Transverse colon (tissue), 4 donors: ENCODE data around the gene ATE1. TPM values are rescaled to one million over a fixed set of nuclear protein-coding genes. Genes with fewer than 3 reads are reported as not detected.
"Not testable (repeated sequence)": the region's sequence is repeated elsewhere in the genome, so short reads cannot be mapped to it uniquely, and the experiment has no call there.

Source experiments
- DNase-seq: peaks from one replicate; pipeline ENCODE4 v3.0.0-alpha.2; 2019
- H3K27ac ChIP-seq, 4 donors: fragments of 200-600 bp; sonication (generic); 2 replicates each; pipeline ENCODE4 v1.5.1; 2016 to 2018; ENCODE audit warnings: inconsistent platforms in 4 of 4
- H3K27me3 ChIP-seq: fragments of 200-600 bp; sonication (generic); 2 replicates; pipeline ENCODE4 v1.5.1; 2017; ENCODE audit warnings: inconsistent platforms
- H3K36me3 ChIP-seq, 4 donors: fragments of 200-600 bp; sonication (generic); 2 replicates each; pipeline ENCODE4 v1.5.1; 2017 to 2019; ENCODE audit warnings: inconsistent platforms in 4 of 4
- H3K4me1 ChIP-seq, 4 donors: fragments of 200-600 bp; sonication (generic); 2 replicates each; pipeline ENCODE4 v1.5.1; 2017 to 2020; ENCODE audit warnings: inconsistent platforms in 4 of 4
- H3K4me3 ChIP-seq, 4 donors: fragments of 200-600 bp; sonication (generic); 1 replicate in 1 of 4; 2 replicates in 3 of 4; pipeline versions ENCODE4 v1.5.1 to v1.6.1; 2017 to 2019; ENCODE audit warnings: inconsistent platforms in 4 of 4
- H3K9me3 ChIP-seq, 2 donors: fragments of 200-600 bp; sonication (generic); 2 replicates each; pipeline ENCODE4 v1.5.1; 2017 to 2019; ENCODE audit warnings: inconsistent platforms in 2 of 2
- EP300 ChIP-seq: sonication (generic); formaldehyde crosslinking; IDR thresholded peaks from one replicate; pipeline ENCODE4 v1.6.1; 2017; ENCODE audit warnings: antibody characterized with exemption, low read depth
- POLR2A ChIP-seq: fragments of 450-650 bp; IDR thresholded peaks from one replicate; pipeline ENCODE4 v1.6.1; 2016; ENCODE audit warnings: antibody characterized with exemption, mild to moderate bottlenecking, moderate library complexity
- POLR2AphosphoS5 ChIP-seq, 3 donors: sonication (generic); formaldehyde crosslinking; IDR thresholded peaks; one replicate each; pipeline ENCODE4 v1.6.1; 2016; ENCODE audit warnings: antibody characterized with exemption in 3 of 3
- WGBS, 2 donors: methylation state at CpG; one replicate each; pipeline ENCODE4 v1.1.5; 2018; ENCODE audit warnings: low coverage in 1 of 2; 5-methylcytosine and 5-hydroxymethylcytosine counted together
- in situ Hi-C, 4 donors: fragments of 200-750 bp; cut with MboI; loops; one replicate each; pipeline versions ENCODE4 v1.15.0 to v1.15.1; 2017; ENCODE audit warnings: low sequenced_read_pairs in 3 of 4, low pct_ligation_motif_present in 1 of 4, low pct_unique_long_range_greater_than_20kb in 1 of 4
- intact Hi-C: fragments of 100-400 bp; cut with DNase I; formaldehyde crosslinking; loops from one replicate; pipeline ENCODE4 v1.15.1; 2023; ENCODE audit warnings: low total_unique reads
- total RNA-seq, 4 donors: library from RNA; depleted of rRNA; stranded (reverse); fragments of >200 nt; gene quantifications; one replicate each; pipeline ENCODE4 v1.1.0, GENCODE V29; 2016
- TF ChIP-seq, protein P1 (sequence below), 5 experiments: fragments of 200-600 bp in 3 of 5; fragments of 450-650 bp in 2 of 5; sonication (generic) in 3 of 5; IDR thresholded peaks; 1 replicate in 2 of 5; 2 replicates in 3 of 5; pipeline ENCODE4 v1.5.1; 2016 to 2017; ENCODE audit warnings: antibody characterized with exemption in 5 of 5, inconsistent platforms in 3 of 5, mild to moderate bottlenecking in 2 of 5, moderate library complexity in 1 of 5

ATE1 gene
- total RNA-seq, 4 donors from 2014 or later, result 25.3 to 1,446 (median 31.4) TPM

DNA sequence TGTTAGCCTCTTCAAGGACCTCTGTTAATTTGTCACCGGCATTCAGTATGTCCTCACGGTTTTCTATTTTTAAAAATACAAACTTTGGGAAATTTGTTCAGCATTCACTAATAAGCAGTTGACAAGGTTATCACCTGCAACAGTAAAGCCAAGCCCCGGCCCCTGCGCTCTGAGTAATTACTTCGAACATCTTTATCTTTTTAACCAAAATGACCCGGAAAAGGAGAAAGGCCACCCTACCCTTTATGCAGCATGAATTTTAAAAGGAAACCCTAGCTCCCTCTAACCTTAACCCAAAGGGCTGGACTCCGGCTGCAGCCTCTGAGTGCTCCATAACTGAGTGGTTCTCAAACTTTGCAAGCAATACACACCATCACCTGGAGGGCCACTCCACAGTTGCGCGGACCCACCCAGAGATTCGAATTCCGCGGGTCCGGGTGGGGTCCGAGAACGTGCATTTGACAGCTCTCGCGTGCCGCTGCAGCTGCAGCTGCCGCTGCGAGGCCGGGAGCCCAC lies 46.2 kb upstream of the ATE1 start:
- intact Hi-C loops, result loop anchor here (2.0 to 10.0 kb wide), 2 partner anchors 71 to 139 kb away; no protein-coding TSS in a partner anchor
- H3K4me3 ChIP-seq, result peak overlapping the region; percentile 84 to 99 (median 94)
- in situ Hi-C loops, result no loop called here
- H3K27ac ChIP-seq, result peak overlapping the region; percentile 98 to 100 (median 100)
- TF ChIP-seq, protein P1, sequence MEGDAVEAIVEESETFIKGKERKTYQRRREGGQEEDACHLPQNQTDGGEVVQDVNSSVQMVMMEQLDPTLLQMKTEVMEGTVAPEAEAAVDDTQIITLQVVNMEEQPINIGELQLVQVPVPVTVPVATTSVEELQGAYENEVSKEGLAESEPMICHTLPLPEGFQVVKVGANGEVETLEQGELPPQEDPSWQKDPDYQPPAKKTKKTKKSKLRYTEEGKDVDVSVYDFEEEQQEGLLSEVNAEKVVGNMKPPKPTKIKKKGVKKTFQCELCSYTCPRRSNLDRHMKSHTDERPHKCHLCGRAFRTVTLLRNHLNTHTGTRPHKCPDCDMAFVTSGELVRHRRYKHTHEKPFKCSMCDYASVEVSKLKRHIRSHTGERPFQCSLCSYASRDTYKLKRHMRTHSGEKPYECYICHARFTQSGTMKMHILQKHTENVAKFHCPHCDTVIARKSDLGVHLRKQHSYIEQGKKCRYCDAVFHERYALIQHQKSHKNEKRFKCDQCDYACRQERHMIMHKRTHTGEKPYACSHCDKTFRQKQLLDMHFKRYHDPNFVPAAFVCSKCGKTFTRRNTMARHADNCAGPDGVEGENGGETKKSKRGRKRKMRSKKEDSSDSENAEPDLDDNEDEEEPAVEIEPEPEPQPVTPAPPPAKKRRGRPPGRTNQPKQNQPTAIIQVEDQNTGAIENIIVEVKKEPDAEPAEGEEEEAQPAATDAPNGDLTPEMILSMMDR (IDR thresholded peaks at IDR 0.05), result peak in 1 of 5 experiments; percentile 20
- no peak for TF ChIP-seq EP300
- TF ChIP-seq POLR2AphosphoS5 (IDR thresholded peaks at IDR 0.05), result no peak
- H3K9me3 ChIP-seq, result no peaks in the 10 kb centered on the region
- no peak for DNase-seq
- peaks cover 0 to 16% (median 7%) of the 10 kb centered on the region in 4 donors for H3K36me3 ChIP-seq
- no peaks in the 10 kb centered on the region for H3K27me3 ChIP-seq
- WGBS, 2 donors, result 11 to 40% methylated on average over 2 to 15 of the region's 21 CpGs
- peaks cover 11 to 22% (median 19%) of the 10 kb centered on the region in 4 donors for H3K4me1 ChIP-seq

DNA sequence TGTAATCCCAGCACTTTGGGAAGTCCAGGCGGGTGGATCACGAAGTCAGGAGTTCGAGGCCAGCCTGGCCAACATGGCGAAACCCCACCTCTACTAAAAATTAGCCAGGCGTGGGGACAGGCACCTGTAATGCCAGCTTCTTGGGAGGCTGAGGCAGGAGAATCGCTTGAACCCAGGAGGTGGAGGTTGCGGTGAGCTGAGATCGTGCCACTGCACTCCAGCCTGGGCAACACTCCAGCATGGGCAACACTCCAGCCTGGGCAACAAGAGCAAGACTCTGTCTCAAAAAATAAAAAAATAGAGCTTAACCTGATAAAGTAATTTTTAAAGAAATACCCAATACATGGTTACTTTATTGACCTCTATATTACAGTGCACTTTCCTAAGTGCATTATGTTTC lies 41.3 kb upstream of the ATE1 start:
- in situ Hi-C loops, H3K27ac ChIP-seq, H3K4me3 ChIP-seq, intact Hi-C loops, DNase-seq, H3K9me3 ChIP-seq, H3K27me3 ChIP-seq: not testable (repeated sequence)
- Histone ChIP-seq H3K36me3 (peaks cover 0 to 55% (median 21%) of the 10 kb centered on the region in 4 donors), H3K4me1 (peaks cover 7 to 13% (median 11%) of the 10 kb centered on the region in 4 donors)
- 95% methylated on average over 7 to 8 of the region's 8 CpGs for WGBS, 2 donors

DNA sequence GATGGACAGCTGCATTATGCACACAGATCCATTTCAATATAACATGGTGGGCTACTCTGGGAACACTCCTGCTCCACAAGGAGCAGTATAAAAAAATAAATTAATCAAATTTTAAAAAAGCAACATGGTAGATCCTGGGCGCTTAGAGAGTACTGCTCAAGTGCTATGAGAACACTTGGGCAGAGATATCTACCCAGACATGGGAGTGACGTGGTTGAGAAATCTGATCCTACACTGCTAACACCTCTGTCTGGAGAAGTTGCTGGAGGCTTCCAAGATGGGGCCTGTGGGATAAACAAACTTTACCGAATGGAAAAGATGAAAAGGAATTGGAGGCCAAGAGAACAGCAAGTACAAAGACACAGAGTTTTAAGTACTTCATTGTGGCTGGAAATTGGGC lies 38.2 kb upstream of the ATE1 start:
- in situ Hi-C loops (no loop called here), intact Hi-C loops (no loop called here)
- no peak for DNase-seq
- Histone ChIP-seq H3K36me3 (peaks cover 0 to 55% (median 24%) of the 10 kb centered on the region in 4 donors), H3K4me1 (no peaks in the 10 kb centered on the region), H3K27ac (no peak overlapping the region), H3K27me3 (no peaks in the 10 kb centered on the region), H3K4me3 (no peak overlapping the region), H3K9me3 (no peaks in the 10 kb centered on the region)
- WGBS, 2 donors, result 74 to 77% methylated on average over 3 of the region's 3 CpGs
- TF ChIP-seq, protein P1 (IDR thresholded peaks at IDR 0.05), result no peak
- TF ChIP-seq EP300, result no peak
- TF ChIP-seq POLR2AphosphoS5 (IDR thresholded peaks at IDR 0.05), result no peak
- no peak for TF ChIP-seq POLR2A

DNA sequence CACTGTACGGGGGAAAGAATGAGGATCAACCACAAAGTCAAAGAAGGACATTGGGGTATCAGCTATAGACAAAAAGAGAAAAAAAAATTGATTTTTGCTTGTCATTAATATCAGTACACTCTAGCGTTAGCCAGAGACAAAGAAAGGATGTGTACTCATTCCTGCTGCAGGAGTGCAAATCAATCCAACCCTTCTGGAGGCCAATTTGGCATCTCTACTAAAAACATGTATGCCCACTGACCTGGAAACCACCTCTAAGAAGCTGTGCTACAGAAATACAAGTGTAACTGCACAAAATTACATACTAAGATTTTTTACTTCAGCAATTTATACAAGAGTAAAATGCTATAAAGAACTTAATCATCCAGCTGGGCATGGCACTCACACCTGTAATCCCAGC lies 33.6 kb upstream of the ATE1 start:
- Histone ChIP-seq H3K27me3 (no peaks in the 10 kb centered on the region), H3K9me3 (no peaks in the 10 kb centered on the region), H3K36me3 (peaks cover 0 to 34% (median 17%) of the 10 kb centered on the region in 4 donors), H3K27ac (no peak overlapping the region), H3K4me3 (no peak overlapping the region), H3K4me1 (no peaks in the 10 kb centered on the region)
- intact Hi-C loops (no loop called here), in situ Hi-C loops (no loop called here)
- 92 to 97% methylated on average over 2 of the region's 2 CpGs for WGBS, 2 donors
- no peak for DNase-seq
- TF ChIP-seq EP300 (no peak), POLR2A (no peak), POLR2AphosphoS5 (IDR thresholded peaks at IDR 0.05) (no peak)
- TF ChIP-seq, protein P1 (IDR thresholded peaks at IDR 0.05), result no peak

DNA sequence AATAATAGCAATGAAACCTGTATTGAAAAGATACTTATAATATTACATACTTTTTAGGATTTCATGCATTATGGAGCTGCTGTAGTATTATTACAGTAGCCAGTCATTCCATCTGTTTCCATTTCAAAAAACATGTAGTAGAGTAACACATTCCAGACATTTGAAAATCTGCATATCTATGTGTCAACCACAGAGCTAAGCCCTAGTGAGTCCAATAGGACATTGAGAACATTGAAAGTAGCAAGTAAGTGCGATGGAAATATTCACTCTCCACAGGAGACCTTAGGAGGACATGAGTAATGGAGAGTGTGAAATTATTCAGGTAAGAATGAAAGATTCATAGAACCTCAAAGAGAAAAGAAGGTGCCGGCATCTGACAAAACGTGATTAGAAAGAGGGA lies 31.8 kb upstream of the ATE1 start:
- 91 to 96% methylated on average over 3 of the region's 3 CpGs for WGBS, 2 donors
- intact Hi-C loops (no loop called here), in situ Hi-C loops (no loop called here)
- no peak for DNase-seq
- Histone ChIP-seq H3K27ac (no peak overlapping the region), H3K9me3 (no peaks in the 10 kb centered on the region), H3K36me3 (peaks cover 0 to 34% (median 11%) of the 10 kb centered on the region in 4 donors), H3K27me3 (no peaks in the 10 kb centered on the region), H3K4me3 (no peak overlapping the region), H3K4me1 (no peaks in the 10 kb centered on the region)
- TF ChIP-seq POLR2A, result no peak
- TF ChIP-seq, protein P1 (IDR thresholded peaks at IDR 0.05), result no peak
- TF ChIP-seq EP300, result no peak
- TF ChIP-seq POLR2AphosphoS5 (IDR thresholded peaks at IDR 0.05), result no peak
